PC-3 (cell line): ENCODE data around the gene TMEM215. TPM values are rescaled to one million over a fixed set of nuclear protein-coding genes. Genes with fewer than 3 reads are reported as not detected.
A peak's percentile ranks its signal among the peaks of the same experiment; 100 is the strongest.

ENCODE experiments used
- ATAC-seq: fragments of 200-7000 bp; cut with Tn5 transposase; 2 replicates; pipeline ENCODE4 v1.9.1; 2020; ENCODE audit warnings: mild to moderate bottlenecking, moderate library complexity
- BruUV-seq: library from RNA; stranded (reverse); fragments of 400-500 nt; replicated peaks from 2 replicates; lab custom pipeline; 2021; lab: Mats Ljungman, UMichigan
- CTCF ChIA-PET: fragments of 300-600 bp; sonication (Branson Sonifier 250); formaldehyde crosslinking; loops from one replicate; lab custom pipeline; 2022; ENCODE audit warnings: antibody characterized with exemption; lab: Charles Lee
- POLR2A ChIA-PET: fragments of 300-600 bp; sonication (Branson Sonifier 250); formaldehyde crosslinking; loops from one replicate; lab custom pipeline; 2022; ENCODE audit warnings: antibody characterized with exemption; ENCODE audit not compliant: unreplicated experiment; lab: Charles Lee
- DNase-seq: peaks from one replicate; pipeline ENCODE4 v3.0.0-alpha.2; 2015
- H2AFZ ChIP-seq: fragments of 300-600 bp; sonication (generic); 2 replicates; pipeline ENCODE4 v1.6.0; 2016; ENCODE audit warnings: antibody characterized with exemption, low read length
- H3F3A ChIP-seq: fragments of 300-600 bp; sonication (generic); one replicate; pipeline ENCODE4 v1.6.0; 2017; ENCODE audit warnings: antibody characterized with exemption, low read length, control low read depth, mild to moderate bottlenecking; ENCODE audit not compliant: unreplicated experiment
- H3K27ac ChIP-seq: fragments of 300-600 bp; sonication (generic); 2 replicates; pipeline ENCODE4 v1.5.1; 2016; ENCODE audit warnings: mild to moderate bottlenecking, low read length
- H3K27me3 ChIP-seq: fragments of 300-600 bp; sonication (generic); 2 replicates; pipeline ENCODE4 v1.6.1; 2016; ENCODE audit warnings: low read length, mixed read lengths
- H3K36me3 ChIP-seq: fragments of 300-600 bp; sonication (generic); 2 replicates; pipeline ENCODE4 v1.6.1; 2016; ENCODE audit warnings: low read depth, mixed run types, low read length, mixed read lengths
- H3K4me1 ChIP-seq: fragments of 300-600 bp; sonication (generic); 2 replicates; pipeline ENCODE4 v1.5.1; 2016; ENCODE audit warnings: low read length; ENCODE audit not compliant: insufficient read depth
- H3K4me2 ChIP-seq: fragments of 300-600 bp; sonication (generic); 2 replicates; pipeline ENCODE4 v1.6.0; 2016; ENCODE audit warnings: low read length
- H3K4me3 ChIP-seq: fragments of 300-600 bp; sonication (generic); 2 replicates; pipeline ENCODE4 v1.5.1; 2016; ENCODE audit warnings: mild to moderate bottlenecking, low read length, mixed read lengths
- H3K79me2 ChIP-seq: fragments of 300-600 bp; sonication (generic); 2 replicates; pipeline ENCODE4 v1.6.1; 2017; ENCODE audit warnings: low read length, mixed read lengths
- H3K9ac ChIP-seq: fragments of 300-600 bp; sonication (generic); 2 replicates; pipeline ENCODE4 v1.6.0; 2016; ENCODE audit warnings: mild to moderate bottlenecking, low read length
- H3K9me2 ChIP-seq: fragments of 300-600 bp; sonication (generic); replicated peaks from 2 replicates; pipeline ENCODE4 v1.6.1; 2016; ENCODE audit warnings: mixed run types, low read length, mixed read lengths
- H3K9me3 ChIP-seq: fragments of 300-600 bp; sonication (generic); 2 replicates; pipeline ENCODE4 v1.6.1; 2016; ENCODE audit warnings: low read length, mixed read lengths
- H4K20me1 ChIP-seq: fragments of 300-600 bp; sonication (generic); 2 replicates; pipeline ENCODE4 v1.6.1; 2016; ENCODE audit warnings: low read length, mixed read lengths
- EZH2 ChIP-seq: fragments of 300-600 bp; sonication (generic); IDR thresholded peaks from one replicate; pipeline ENCODE4 v1.6.1; 2017; ENCODE audit warnings: antibody characterized with exemption, mild to moderate bottlenecking, low read length; ENCODE audit not compliant: unreplicated experiment
- EZH2phosphoT487 ChIP-seq: fragments of 300-600 bp; sonication (generic); IDR thresholded peaks from 2 replicates; pipeline ENCODE4 v1.6.1; 2018; ENCODE audit warnings: mild to moderate bottlenecking, antibody characterized with exemption, low read length, borderline replicate concordance
- intact Hi-C: fragments of 100-400 bp; cut with micrococcal nuclease; formaldehyde crosslinking; loops from 2 replicates; pipeline ENCODE4 v1.9.0; 2023
- total RNA-seq: library from RNA; depleted of rRNA; stranded (reverse); fragments of >200 nt; gene quantifications from 2 replicates; pipeline ENCODE4 v1.2.3, GENCODE V29; 2014
- TF ChIP-seq, protein P1 (sequence below): fragments of 300-600 bp; sonication (generic); conservative IDR thresholded peaks from 2 replicates; pipeline ENCODE4 v1.5.1; 2017; ENCODE audit warnings: antibody characterized with exemption, low read depth, mild to moderate bottlenecking, low read length

TMEM215 gene
- total RNA-seq, 1 experiment from 2014 or later: not detected

- no peak overlapping the region for H3K9ac ChIP-seq
- H3K4me3 ChIP-seq: peak overlapping the region; percentile 16; the same call in 1 of the 2 replicates
- DNase-seq (peak; percentile 75), ATAC-seq (peak; percentile 22; the same call in 1 of the 2 replicates)
- TF ChIP-seq, protein P1, sequence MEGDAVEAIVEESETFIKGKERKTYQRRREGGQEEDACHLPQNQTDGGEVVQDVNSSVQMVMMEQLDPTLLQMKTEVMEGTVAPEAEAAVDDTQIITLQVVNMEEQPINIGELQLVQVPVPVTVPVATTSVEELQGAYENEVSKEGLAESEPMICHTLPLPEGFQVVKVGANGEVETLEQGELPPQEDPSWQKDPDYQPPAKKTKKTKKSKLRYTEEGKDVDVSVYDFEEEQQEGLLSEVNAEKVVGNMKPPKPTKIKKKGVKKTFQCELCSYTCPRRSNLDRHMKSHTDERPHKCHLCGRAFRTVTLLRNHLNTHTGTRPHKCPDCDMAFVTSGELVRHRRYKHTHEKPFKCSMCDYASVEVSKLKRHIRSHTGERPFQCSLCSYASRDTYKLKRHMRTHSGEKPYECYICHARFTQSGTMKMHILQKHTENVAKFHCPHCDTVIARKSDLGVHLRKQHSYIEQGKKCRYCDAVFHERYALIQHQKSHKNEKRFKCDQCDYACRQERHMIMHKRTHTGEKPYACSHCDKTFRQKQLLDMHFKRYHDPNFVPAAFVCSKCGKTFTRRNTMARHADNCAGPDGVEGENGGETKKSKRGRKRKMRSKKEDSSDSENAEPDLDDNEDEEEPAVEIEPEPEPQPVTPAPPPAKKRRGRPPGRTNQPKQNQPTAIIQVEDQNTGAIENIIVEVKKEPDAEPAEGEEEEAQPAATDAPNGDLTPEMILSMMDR: 0 out of 2 replicates have a peak, but pooled peaks have one; percentile 14
- TF ChIP-seq EZH2phosphoT487: no peak
- no peaks in the 10 kb centered on the region for H3K9me2 ChIP-seq
- intact Hi-C loops: no loop called here
- H3K4me2 ChIP-seq: peak overlapping the region; percentile 72
- peak overlapping the region; percentile 63 for H3K27ac ChIP-seq
- no peaks in the 10 kb centered on the region for H3K36me3 ChIP-seq
- POLR2A ChIA-PET: no interaction called here
- H3K79me2 ChIP-seq: no peaks in the 10 kb centered on the region
- H4K20me1 ChIP-seq: no peaks in the 10 kb centered on the region
- no peak overlapping the region for H2AFZ ChIP-seq
- peaks cover 19% of the 10 kb centered on the region for H3K4me1 ChIP-seq
- no peaks in the 10 kb centered on the region for H3F3A ChIP-seq
- CTCF ChIA-PET: no interaction called here
- no TSS peak for BruUV-seq
- H3K27me3 ChIP-seq: 0 out of 2 replicates have a peak, but pooled peaks cover 3% of the 10 kb centered on the region
- H3K9me3 ChIP-seq: no peaks in the 10 kb centered on the region
Observed at GRCh38 chr9:32742296-32742695, 41.0 kb upstream of the TMEM215 start.

- no TSS peak for BruUV-seq
- H3K27me3 ChIP-seq: peaks cover 27% of the 10 kb centered on the region; the same call in 1 of the 2 replicates
- H4K20me1 ChIP-seq: no peaks in the 10 kb centered on the region
- H3K9me3 ChIP-seq: no peaks in the 10 kb centered on the region
- H3K79me2 ChIP-seq: no peaks in the 10 kb centered on the region
- no peak overlapping the region for H3K9ac ChIP-seq
- no peak overlapping the region for H3K4me3 ChIP-seq
- H3K27ac ChIP-seq: no peak overlapping the region
- no peak overlapping the region for H3K4me2 ChIP-seq
- DNase-seq (no peak), ATAC-seq (no peak)
- POLR2A ChIA-PET: no interaction called here
- CTCF ChIA-PET: interaction anchor here (0.7 kb wide), 1 partner anchor 138 kb away, joined by 5 read pairs; no protein-coding TSS in a partner anchor
- H3F3A ChIP-seq: no peaks in the 10 kb centered on the region
- no peak overlapping the region for H2AFZ ChIP-seq
- H3K36me3 ChIP-seq: no peaks in the 10 kb centered on the region
- peaks cover under 1% of the 10 kb centered on the region; the same call in 1 of the 2 replicates for H3K4me1 ChIP-seq
- H3K9me2 ChIP-seq: no peaks in the 10 kb centered on the region
- TF ChIP-seq EZH2phosphoT487 (no peak), EZH2 (no peak)
- TF ChIP-seq, protein P1: no peak
- intact Hi-C loops: no loop called here
Observed at GRCh38 chr9:32748013-32748412, 35.3 kb upstream of the TMEM215 start.

DNA sequence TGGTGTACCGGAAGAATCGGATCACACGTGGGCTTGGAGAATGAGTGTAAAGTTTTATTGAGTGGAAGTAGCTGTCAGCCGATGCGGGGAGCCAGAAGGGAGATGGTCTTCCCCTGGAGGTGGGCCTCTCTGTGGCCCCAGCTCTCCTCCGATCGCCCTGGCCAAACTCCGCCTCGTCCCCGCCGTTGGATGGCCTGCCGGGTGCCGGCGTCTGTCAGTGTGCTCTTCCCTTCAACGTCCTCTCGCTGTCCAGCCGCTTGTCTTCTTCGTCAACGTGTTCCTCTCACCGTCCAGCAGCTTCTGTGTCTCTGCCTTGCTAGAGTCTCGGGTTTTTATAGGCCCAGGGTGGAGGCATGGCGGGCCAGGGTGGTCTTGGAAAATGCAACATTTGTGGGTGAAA is 27.6 kb upstream of the TMEM215 start:
- peaks cover 62% of the 10 kb centered on the region for H3K27me3 ChIP-seq
- TF ChIP-seq EZH2 (no peak), EZH2phosphoT487 (no peak)
- TF ChIP-seq, protein P1: no peak
- no peaks in the 10 kb centered on the region for H3K9me3 ChIP-seq
- no peak overlapping the region for H3K27ac ChIP-seq
- H3K4me1 ChIP-seq: no peaks in the 10 kb centered on the region
- ChIA-PET CTCF (no interaction called here), POLR2A (no interaction called here)
- H4K20me1 ChIP-seq: no peaks in the 10 kb centered on the region
- H2AFZ ChIP-seq: no peak overlapping the region
- H3K9ac ChIP-seq: no peak overlapping the region
- H3K4me3 ChIP-seq: no peak overlapping the region
- no peak overlapping the region for H3K4me2 ChIP-seq
- no peak for DNase-seq
- H3F3A ChIP-seq: no peaks in the 10 kb centered on the region
- no peaks in the 10 kb centered on the region for H3K36me3 ChIP-seq
- ATAC-seq: no peak
- intact Hi-C loops: no loop called here
- H3K9me2 ChIP-seq: no peaks in the 10 kb centered on the region
- BruUV-seq: no TSS peak
- H3K79me2 ChIP-seq: no peaks in the 10 kb centered on the region
